Neural progenitor cell (in vitro differentiated cells): ENCODE data around the gene RHOV. TPM values are rescaled to one million over a fixed set of nuclear protein-coding genes. Genes with fewer than 3 reads are reported as not detected.

Experiments
- DNase-seq: peaks from one replicate; pipeline ENCODE4 v3.0.0-alpha.2; 2016; ENCODE audit warnings: low spot score
- H2AFZ ChIP-seq: fragments of 200-600 bp; sonication (generic); replicated peaks from 2 replicates; pipeline ENCODE4 v1.6.1; 2016; ENCODE audit warnings: antibody characterized with exemption
- H3F3A ChIP-seq: fragments of 200-600 bp; sonication (generic); 2 replicates; pipeline ENCODE4 v1.6.1; 2016; ENCODE audit warnings: antibody characterized with exemption, low read depth
- H3K27ac ChIP-seq: fragments of 200-600 bp; sonication (generic); 2 replicates; pipeline ENCODE4 v1.5.1; 2016; ENCODE audit warnings: mild to moderate bottlenecking
- H3K27me3 ChIP-seq: fragments of 200-600 bp; sonication (generic); 2 replicates; pipeline ENCODE4 v1.6.1; 2016; ENCODE audit warnings: mild to moderate bottlenecking, moderate library complexity
- H3K36me3 ChIP-seq: fragments of 200-600 bp; sonication (generic); 2 replicates; pipeline ENCODE4 v1.5.1; 2016
- H3K4me1 ChIP-seq: fragments of 200-600 bp; sonication (generic); 2 replicates; pipeline ENCODE4 v1.6.1; 2016; ENCODE audit warnings: mixed run types
- H3K4me2 ChIP-seq: fragments of 200-600 bp; sonication (generic); 2 replicates; pipeline ENCODE4 v1.6.1; 2016
- H3K4me3 ChIP-seq: fragments of 200-600 bp; sonication (generic); 2 replicates; pipeline ENCODE4 v1.5.1; 2016
- H3K79me2 ChIP-seq: fragments of 200-600 bp; sonication (generic); 2 replicates; pipeline ENCODE4 v1.6.1; 2016; ENCODE audit warnings: low read depth
- H3K9ac ChIP-seq: fragments of 200-600 bp; sonication (generic); 2 replicates; pipeline ENCODE4 v1.6.1; 2016
- H3K9me3 ChIP-seq: fragments of 200-600 bp; sonication (generic); 2 replicates; pipeline ENCODE4 v1.5.1; 2016; ENCODE audit warnings: low read depth
- H4K20me1 ChIP-seq: fragments of 200-600 bp; sonication (generic); 2 replicates; pipeline ENCODE4 v1.6.1; 2016; ENCODE audit warnings: low read depth
- H3K27ac Mint-ChIP-seq: 3 replicates; pipeline ENCODE4 v1.8.0; 2021; ENCODE audit warnings: mixed read lengths
- H3K27me3 Mint-ChIP-seq: 2 replicates; pipeline ENCODE4 v1.8.0; 2022; ENCODE audit warnings: low read depth, mild to moderate bottlenecking, inconsistent platforms, moderate library complexity, mixed read lengths; ENCODE audit not compliant: insufficient read depth
- H3K36me3 Mint-ChIP-seq: 3 replicates; pipeline ENCODE4 v1.8.0; 2021; ENCODE audit warnings: mixed read lengths
- H3K4me1 Mint-ChIP-seq: 3 replicates; pipeline ENCODE4 v1.8.0; 2021; ENCODE audit warnings: mixed read lengths
- H3K4me3 Mint-ChIP-seq: 3 replicates; pipeline ENCODE4 v1.8.0; 2021; ENCODE audit warnings: mild to moderate bottlenecking, moderate library complexity, mixed read lengths
- H3K9me3 Mint-ChIP-seq: 3 replicates; pipeline ENCODE4 v1.8.0; 2020; ENCODE audit warnings: mixed read lengths
- EZH2 ChIP-seq: fragments of 200-600 bp; sonication (generic); IDR thresholded peaks from 2 replicates; pipeline ENCODE4 v1.6.1; 2017; ENCODE audit warnings: antibody characterized with exemption, mild to moderate bottlenecking, moderate library complexity
- EZH2phosphoT487 ChIP-seq: fragments of 200-600 bp; sonication (generic); IDR thresholded peaks from 2 replicates; pipeline ENCODE4 v1.6.1; 2017; ENCODE audit warnings: antibody characterized with exemption
- total RNA-seq: library from RNA; depleted of rRNA; stranded (reverse); fragments of >200 nt; gene quantifications from 2 replicates; pipeline ENCODE4 v1.2.3, GENCODE V29; 2015; ENCODE audit warnings: low replicate concordance
- TF ChIP-seq, protein P1 (sequence below): fragments of 200-600 bp; sonication (generic); IDR thresholded peaks from 2 replicates; pipeline ENCODE4 v1.5.1; 2017; ENCODE audit warnings: antibody characterized with exemption, mild to moderate bottlenecking

RHOV gene
- total RNA-seq, 1 donor from 2014 or later = not detected

DNA sequence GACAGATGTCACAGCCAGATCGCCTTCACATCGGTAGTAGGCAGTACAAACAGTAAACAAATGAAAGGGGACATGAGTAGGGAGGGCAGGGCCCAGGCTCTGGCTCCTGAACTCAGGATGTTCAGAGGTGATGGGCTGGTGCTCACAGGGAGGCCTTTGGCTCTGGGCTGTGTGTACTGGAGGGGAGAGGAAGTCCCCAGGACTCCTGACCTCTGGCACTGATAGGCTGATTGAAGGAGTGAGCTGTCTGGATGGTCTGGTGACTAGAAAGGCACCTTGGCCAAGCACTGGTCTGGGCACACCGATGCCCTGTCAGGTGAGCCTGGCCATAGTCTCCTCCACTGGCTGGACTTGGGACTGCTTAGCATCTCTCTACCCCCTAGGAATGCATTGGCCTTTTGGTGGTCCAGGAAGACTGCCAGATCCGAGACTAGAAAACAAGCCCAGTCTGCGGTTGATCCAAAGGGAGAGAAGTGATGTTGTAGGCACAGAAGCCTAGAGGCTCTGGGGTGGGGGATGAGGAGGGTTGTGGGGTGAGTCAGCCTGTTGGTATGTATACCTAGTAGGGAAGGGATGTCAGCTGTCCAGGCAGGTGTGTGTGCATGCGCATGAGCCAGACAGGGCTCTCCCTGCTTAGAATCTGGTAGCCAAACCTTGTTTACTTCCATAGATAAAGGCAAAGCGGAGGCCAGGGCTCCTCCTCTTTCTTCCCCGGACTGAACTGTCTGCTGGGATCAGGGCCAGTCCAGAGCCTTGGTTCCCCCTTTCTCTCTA, 28.3 kb downstream of the RHOV start:
- Histone ChIP-seq H3K36me3 (no peaks in the 10 kb centered on the region), H3K4me1 (peaks cover 12% of the 10 kb centered on the region), H2AFZ (no peak overlapping the region), H3F3A (peaks cover 20% of the 10 kb centered on the region), H3K4me3 (no peak overlapping the region), H3K27ac (no peak overlapping the region), H3K9me3 (no peaks in the 10 kb centered on the region), H3K27me3 (peaks cover 40% of the 10 kb centered on the region), H3K9ac (no peak overlapping the region), H3K4me2 (no peak overlapping the region), H3K79me2 (no peaks in the 10 kb centered on the region), H4K20me1 (no peaks in the 10 kb centered on the region)
- peak overlapping the region; percentile 4 for H3K4me3 Mint-ChIP-seq
- H3K36me3 Mint-ChIP-seq = no peaks in the 10 kb centered on the region
- H3K27me3 Mint-ChIP-seq = peaks cover 35% of the 10 kb centered on the region
- peaks cover 25% of the 10 kb centered on the region for H3K4me1 Mint-ChIP-seq
- TF ChIP-seq EZH2phosphoT487 = no peak
- no peak for TF ChIP-seq EZH2
- TF ChIP-seq, protein P1, sequence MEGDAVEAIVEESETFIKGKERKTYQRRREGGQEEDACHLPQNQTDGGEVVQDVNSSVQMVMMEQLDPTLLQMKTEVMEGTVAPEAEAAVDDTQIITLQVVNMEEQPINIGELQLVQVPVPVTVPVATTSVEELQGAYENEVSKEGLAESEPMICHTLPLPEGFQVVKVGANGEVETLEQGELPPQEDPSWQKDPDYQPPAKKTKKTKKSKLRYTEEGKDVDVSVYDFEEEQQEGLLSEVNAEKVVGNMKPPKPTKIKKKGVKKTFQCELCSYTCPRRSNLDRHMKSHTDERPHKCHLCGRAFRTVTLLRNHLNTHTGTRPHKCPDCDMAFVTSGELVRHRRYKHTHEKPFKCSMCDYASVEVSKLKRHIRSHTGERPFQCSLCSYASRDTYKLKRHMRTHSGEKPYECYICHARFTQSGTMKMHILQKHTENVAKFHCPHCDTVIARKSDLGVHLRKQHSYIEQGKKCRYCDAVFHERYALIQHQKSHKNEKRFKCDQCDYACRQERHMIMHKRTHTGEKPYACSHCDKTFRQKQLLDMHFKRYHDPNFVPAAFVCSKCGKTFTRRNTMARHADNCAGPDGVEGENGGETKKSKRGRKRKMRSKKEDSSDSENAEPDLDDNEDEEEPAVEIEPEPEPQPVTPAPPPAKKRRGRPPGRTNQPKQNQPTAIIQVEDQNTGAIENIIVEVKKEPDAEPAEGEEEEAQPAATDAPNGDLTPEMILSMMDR = no peak
- DNase-seq = no peak
- H3K9me3 Mint-ChIP-seq = no peaks in the 10 kb centered on the region
- no peak overlapping the region for H3K27ac Mint-ChIP-seq

DNA sequence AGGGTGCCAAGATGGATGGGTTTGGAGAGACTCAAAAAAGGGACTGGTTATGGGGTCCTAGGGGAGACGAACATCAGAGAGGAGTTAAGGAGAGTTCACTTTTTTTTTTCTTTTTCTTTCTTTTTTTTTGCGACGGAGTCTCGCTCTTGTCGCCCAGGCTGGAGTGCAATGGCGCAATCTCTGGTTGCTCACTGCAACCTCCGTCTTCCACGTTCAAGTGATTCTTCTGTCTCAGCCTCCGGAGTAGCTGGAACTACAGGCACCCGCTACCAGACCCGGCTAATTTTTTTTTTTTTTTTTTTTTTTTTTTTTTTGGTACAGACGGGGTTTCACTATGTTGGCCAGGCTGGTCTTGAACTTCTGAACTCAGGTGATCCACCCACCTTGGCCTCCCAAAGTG, 29.0 kb downstream of the RHOV start:
- no peaks in the 10 kb centered on the region for H4K20me1 ChIP-seq
- peak overlapping the region; percentile 85 for H3K4me2 ChIP-seq
- peaks cover 40% of the 10 kb centered on the region for H3K27me3 ChIP-seq
- peak overlapping the region; percentile 76 for H3K4me3 ChIP-seq
- no peak overlapping the region for H3K9ac ChIP-seq
- no peak overlapping the region for H3K27ac ChIP-seq
- Mint-ChIP-seq H3K27me3 (peaks cover 36% of the 10 kb centered on the region), H3K27ac (peak overlapping the region; percentile 62), H3K9me3 (no peaks in the 10 kb centered on the region), H3K36me3 (no peaks in the 10 kb centered on the region), H3K4me1 (peaks cover 22% of the 10 kb centered on the region), H3K4me3 (peak overlapping the region; percentile 81)
- peaks cover 20% of the 10 kb centered on the region for H3F3A ChIP-seq
- H2AFZ ChIP-seq = peak overlapping the region; percentile 77
- no peaks in the 10 kb centered on the region for H3K79me2 ChIP-seq
- H3K36me3 ChIP-seq = no peaks in the 10 kb centered on the region
- no peak for DNase-seq
- no peaks in the 10 kb centered on the region for H3K9me3 ChIP-seq
- H3K4me1 ChIP-seq = peaks cover 12% of the 10 kb centered on the region
- TF ChIP-seq, protein P1 = no peak

DNA sequence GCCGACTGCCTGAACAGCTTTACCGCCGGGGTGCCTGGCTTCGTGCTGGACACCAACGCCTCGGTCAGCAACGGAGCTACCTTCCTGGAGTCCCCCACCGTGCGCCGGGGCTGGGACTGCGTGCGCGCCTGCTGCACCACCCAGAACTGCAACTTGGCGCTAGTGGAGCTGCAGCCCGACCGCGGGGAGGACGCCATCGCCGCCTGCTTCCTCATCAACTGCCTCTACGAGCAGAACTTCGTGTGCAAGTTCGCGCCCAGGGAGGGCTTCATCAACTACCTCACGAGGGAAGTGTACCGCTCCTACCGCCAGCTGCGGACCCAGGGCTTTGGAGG, 29.4 kb downstream of the RHOV start:
- Mint-ChIP-seq H3K27ac (peak overlapping the region; percentile 62), H3K9me3 (no peaks in the 10 kb centered on the region), H3K27me3 (peaks cover 38% of the 10 kb centered on the region), H3K4me1 (peaks cover 22% of the 10 kb centered on the region), H3K4me3 (peak overlapping the region; percentile 81), H3K36me3 (no peaks in the 10 kb centered on the region)
- no peak overlapping the region for H3K27ac ChIP-seq
- H3K27me3 ChIP-seq = peaks cover 40% of the 10 kb centered on the region
- H3K4me3 ChIP-seq = peak overlapping the region; percentile 76
- H3K36me3 ChIP-seq = no peaks in the 10 kb centered on the region
- H3K79me2 ChIP-seq = no peaks in the 10 kb centered on the region
- no peaks in the 10 kb centered on the region for H3K9me3 ChIP-seq
- DNase-seq = peak; percentile 59
- H3K4me1 ChIP-seq = peaks cover 12% of the 10 kb centered on the region
- TF ChIP-seq, protein P1 = no peak
- peak; percentile 90 for TF ChIP-seq EZH2
- TF ChIP-seq EZH2phosphoT487 = peak; percentile 75
- no peaks in the 10 kb centered on the region for H4K20me1 ChIP-seq
- no peak overlapping the region for H3K9ac ChIP-seq
- H3F3A ChIP-seq = peaks cover 20% of the 10 kb centered on the region
- H3K4me2 ChIP-seq = peak overlapping the region; percentile 85
- peak overlapping the region; percentile 77 for H2AFZ ChIP-seq
